GM13976 (cell line): ENCODE results near the gene CAPNS2.

ENCODE experiments used
- DNase-seq: peaks from one replicate; pipeline ENCODE4 v3.0.0; 2012; ENCODE audit warnings: low spot score
- CTCF ChIP-seq: IDR thresholded peaks from 2 replicates; pipeline ENCODE4 v1.5.1; 2012; ENCODE audit warnings: borderline replicate concordance, mild to moderate bottlenecking; ENCODE audit not compliant: insufficient read depth; ENCODE audit errors: extremely low read depth, missing control alignments, control extremely low read depth
- in situ Hi-C: fragments of 300-500 bp; cut with MboI; formaldehyde crosslinking; loops from one replicate; pipeline ENCODE4 v1.12.0; 2022; ENCODE audit warnings: low sequenced_read_pairs, mixed read lengths, inconsistent platforms; ENCODE audit not compliant: unreplicated experiment

CAPNS2 gene

GRCh38 chr16:55585631-55586030, 19.1 kb downstream of the CAPNS2 start:
- in situ Hi-C loops, result no loop called here
- no peak for DNase-seq
- no peak for TF ChIP-seq CTCF

- DNase-seq, result no peak
- in situ Hi-C loops, result no loop called here
Measured at GRCh38 chr16:55588799-55589198, 22.3 kb downstream of the CAPNS2 start.

GRCh38 chr16:55592306-55592705, 25.8 kb downstream of the CAPNS2 start:
- in situ Hi-C loops, result no loop called here
- no peak for TF ChIP-seq CTCF
- DNase-seq, result no peak

More at GRCh38 chr16:55588799-55589198, 22.3 kb downstream of the CAPNS2 start:
- TF ChIP-seq CTCF, result no peak

GRCh38 chr16:55597928-55598327, 31.4 kb downstream of the CAPNS2 start:
- no peak for TF ChIP-seq CTCF
- DNase-seq, result no peak
- in situ Hi-C loops, result no loop called here

- TF ChIP-seq CTCF, result no peak
- in situ Hi-C loops, result no loop called here
- DNase-seq, result no peak
Measured at GRCh38 chr16:55605754-55606336, 39.4 kb downstream of the CAPNS2 start.

GRCh38 chr16:55613613-55614335, 47.3 kb downstream of the CAPNS2 start:
- in situ Hi-C loops, result no loop called here
- TF ChIP-seq CTCF, result no peak
- no peak for DNase-seq
